Natural killer cell (primary cell): ENCODE results near the gene PCED1B. TPM values are rescaled to one million over a fixed set of nuclear protein-coding genes. Genes with fewer than 3 reads are reported as not detected.

Experiments
- ATAC-seq, 3 donors: fragments of 150-1000 bp in 2 of 3; fragments of 200-7000 bp in 1 of 3; cut with Tn5 transposase; 1 replicate in 1 of 3; 2 replicates in 2 of 3; pipeline ENCODE4 v1.10.0; 2021; ENCODE audit warnings: mild to moderate bottlenecking in 2 of 3, moderate library complexity in 2 of 3
- DNase-seq, 2 donors: peaks; one replicate each; pipeline versions ENCODE4 v3.0.0 to v3.0.0-alpha.2; 2013 to 2021; ENCODE audit warnings: mixed read lengths in 1 of 2
- H3K27ac ChIP-seq: one replicate; pipeline ENCODE4 v1.5.1; 2013; ENCODE audit warnings: mild to moderate bottlenecking, low read length
- H3K27me3 ChIP-seq: one replicate; pipeline ENCODE4 v1.6.1; 2013; ENCODE audit warnings: low read length; ENCODE audit not compliant: control insufficient read depth, insufficient read depth
- H3K36me3 ChIP-seq: one replicate; pipeline ENCODE4 v1.6.1; 2013; ENCODE audit warnings: low read length; ENCODE audit not compliant: control insufficient read depth, insufficient read depth
- H3K4me1 ChIP-seq: one replicate; pipeline ENCODE4 v1.6.1; 2013; ENCODE audit warnings: low read length; ENCODE audit not compliant: control insufficient read depth, insufficient read depth
- H3K4me3 ChIP-seq: one replicate; pipeline ENCODE4 v1.5.1; 2013; ENCODE audit warnings: low read length
- H3K9me3 ChIP-seq: one replicate; pipeline ENCODE4 v1.6.1; 2013; ENCODE audit warnings: low read length; ENCODE audit not compliant: control insufficient read depth, insufficient read depth
- H3K27ac Mint-ChIP-seq, 2 donors: one replicate each; pipeline ENCODE4 v1.8.0; 2022; ENCODE audit warnings: mild to moderate bottlenecking in 2 of 2, mixed read lengths in 2 of 2, moderate library complexity in 1 of 2
- H3K27me3 Mint-ChIP-seq, 2 donors: one replicate each; pipeline ENCODE4 v1.8.0; 2022; ENCODE audit warnings: low read depth in 2 of 2, mixed read lengths in 2 of 2
- H3K36me3 Mint-ChIP-seq: one replicate; pipeline ENCODE4 v1.8.0; 2022; ENCODE audit warnings: mixed read lengths
- H3K4me1 Mint-ChIP-seq, 2 donors: one replicate each; pipeline ENCODE4 v1.8.0; 2022; ENCODE audit warnings: mixed read lengths in 2 of 2
- H3K4me3 Mint-ChIP-seq: one replicate; pipeline ENCODE4 v1.8.0; 2022; ENCODE audit warnings: mild to moderate bottlenecking, moderate library complexity, mixed read lengths
- H3K9me3 Mint-ChIP-seq, 2 donors: one replicate each; pipeline ENCODE4 v1.8.0; 2022; ENCODE audit warnings: mixed read lengths in 2 of 2
- WGBS: methylation state at CpG from one replicate; pipeline ENCODE4 v1.1.7; 2013; ENCODE audit warnings: missing lambda C conversion rate; ENCODE audit not compliant: insufficient coverage; 5-methylcytosine and 5-hydroxymethylcytosine counted together
- intact Hi-C: fragments of 100-400 bp; cut with micrococcal nuclease; formaldehyde crosslinking; loops from one replicate; pipeline ENCODE4 v1.14.2; 2022
- total RNA-seq, 4 donors: library from RNA; stranded (reverse); fragments of 120-200 nt in 1 of 4; gene quantifications; one replicate each; pipeline versions ENCODE4 v1.2.3 to v1.2.4, GENCODE V29; 2013 to 2022
- TF ChIP-seq, protein P1 (sequence below): fragments of 200-600 bp; IDR thresholded peaks from one replicate; pipeline ENCODE4 v1.8.0; 2022; ENCODE audit warnings: antibody characterized with exemption

PCED1B gene
- total RNA-seq, 3 donors from 2014 or later (not counting 1 experiment from before 2014, with no cell fraction given), result 30.2 to 35.9 (median 33.3) TPM

DNA sequence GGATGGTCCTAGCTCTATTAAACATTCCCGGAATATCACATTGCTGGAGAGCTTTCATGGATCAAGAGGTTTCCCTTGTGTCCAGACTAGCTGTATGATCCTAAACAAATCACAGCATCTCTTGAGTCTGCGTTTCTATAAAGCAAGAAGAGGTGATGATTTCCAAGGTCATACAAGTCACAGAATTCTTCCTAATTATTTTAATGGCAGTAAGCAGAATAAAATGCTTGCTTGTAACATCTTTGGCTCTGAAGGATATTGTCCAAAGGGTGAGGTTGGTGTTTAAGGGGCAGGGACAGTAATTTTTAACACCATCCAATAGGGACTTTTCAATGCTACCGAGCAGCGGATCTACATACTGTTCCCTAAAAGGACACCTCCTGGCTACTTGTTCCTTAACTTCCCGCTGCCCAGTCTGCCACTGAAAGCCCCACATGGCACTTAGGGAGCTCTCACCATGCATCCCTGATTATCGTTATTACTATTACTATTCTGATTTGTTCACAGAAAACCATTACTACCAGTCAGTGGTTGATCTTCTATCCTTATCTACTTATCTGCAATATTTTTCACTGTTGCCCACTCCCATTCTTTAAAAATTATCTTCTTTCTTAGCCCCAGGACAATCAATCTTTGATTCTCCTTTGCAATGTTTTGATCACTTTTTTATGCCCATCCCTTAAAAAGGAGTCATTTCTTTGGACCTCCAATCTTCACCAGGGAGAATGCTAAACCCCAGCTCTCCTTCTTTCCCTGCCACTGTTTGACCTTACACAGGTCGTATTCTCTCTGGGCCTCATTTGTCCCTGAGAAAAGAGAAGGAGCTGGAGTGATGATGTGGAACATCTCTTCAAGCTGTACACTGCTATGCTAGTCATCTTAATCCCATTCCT, 4.0 kb upstream of the PCED1B start:
- Histone ChIP-seq H3K27me3 (no peaks in the 10 kb centered on the region), H3K4me3 (no peak overlapping the region), H3K9me3 (no peaks in the 10 kb centered on the region), H3K27ac (no peak overlapping the region), H3K36me3 (no peaks in the 10 kb centered on the region), H3K4me1 (peaks cover 10% of the 10 kb centered on the region)
- H3K4me3 Mint-ChIP-seq, result no peak overlapping the region
- DNase-seq (no peak), ATAC-seq (no peak)
- H3K36me3 Mint-ChIP-seq, result no peaks in the 10 kb centered on the region
- no peak overlapping the region for H3K27ac Mint-ChIP-seq
- no peaks in the 10 kb centered on the region for H3K9me3 Mint-ChIP-seq
- intact Hi-C loops, result no loop called here
- H3K4me1 Mint-ChIP-seq, result peaks cover 13 to 14% of the 10 kb centered on the region in 2 donors
- H3K27me3 Mint-ChIP-seq, result no peaks in the 10 kb centered on the region
- TF ChIP-seq, protein P1, sequence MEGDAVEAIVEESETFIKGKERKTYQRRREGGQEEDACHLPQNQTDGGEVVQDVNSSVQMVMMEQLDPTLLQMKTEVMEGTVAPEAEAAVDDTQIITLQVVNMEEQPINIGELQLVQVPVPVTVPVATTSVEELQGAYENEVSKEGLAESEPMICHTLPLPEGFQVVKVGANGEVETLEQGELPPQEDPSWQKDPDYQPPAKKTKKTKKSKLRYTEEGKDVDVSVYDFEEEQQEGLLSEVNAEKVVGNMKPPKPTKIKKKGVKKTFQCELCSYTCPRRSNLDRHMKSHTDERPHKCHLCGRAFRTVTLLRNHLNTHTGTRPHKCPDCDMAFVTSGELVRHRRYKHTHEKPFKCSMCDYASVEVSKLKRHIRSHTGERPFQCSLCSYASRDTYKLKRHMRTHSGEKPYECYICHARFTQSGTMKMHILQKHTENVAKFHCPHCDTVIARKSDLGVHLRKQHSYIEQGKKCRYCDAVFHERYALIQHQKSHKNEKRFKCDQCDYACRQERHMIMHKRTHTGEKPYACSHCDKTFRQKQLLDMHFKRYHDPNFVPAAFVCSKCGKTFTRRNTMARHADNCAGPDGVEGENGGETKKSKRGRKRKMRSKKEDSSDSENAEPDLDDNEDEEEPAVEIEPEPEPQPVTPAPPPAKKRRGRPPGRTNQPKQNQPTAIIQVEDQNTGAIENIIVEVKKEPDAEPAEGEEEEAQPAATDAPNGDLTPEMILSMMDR, result no peak
- 97% methylated on average over 5 of the region's 7 CpGs for WGBS

DNA sequence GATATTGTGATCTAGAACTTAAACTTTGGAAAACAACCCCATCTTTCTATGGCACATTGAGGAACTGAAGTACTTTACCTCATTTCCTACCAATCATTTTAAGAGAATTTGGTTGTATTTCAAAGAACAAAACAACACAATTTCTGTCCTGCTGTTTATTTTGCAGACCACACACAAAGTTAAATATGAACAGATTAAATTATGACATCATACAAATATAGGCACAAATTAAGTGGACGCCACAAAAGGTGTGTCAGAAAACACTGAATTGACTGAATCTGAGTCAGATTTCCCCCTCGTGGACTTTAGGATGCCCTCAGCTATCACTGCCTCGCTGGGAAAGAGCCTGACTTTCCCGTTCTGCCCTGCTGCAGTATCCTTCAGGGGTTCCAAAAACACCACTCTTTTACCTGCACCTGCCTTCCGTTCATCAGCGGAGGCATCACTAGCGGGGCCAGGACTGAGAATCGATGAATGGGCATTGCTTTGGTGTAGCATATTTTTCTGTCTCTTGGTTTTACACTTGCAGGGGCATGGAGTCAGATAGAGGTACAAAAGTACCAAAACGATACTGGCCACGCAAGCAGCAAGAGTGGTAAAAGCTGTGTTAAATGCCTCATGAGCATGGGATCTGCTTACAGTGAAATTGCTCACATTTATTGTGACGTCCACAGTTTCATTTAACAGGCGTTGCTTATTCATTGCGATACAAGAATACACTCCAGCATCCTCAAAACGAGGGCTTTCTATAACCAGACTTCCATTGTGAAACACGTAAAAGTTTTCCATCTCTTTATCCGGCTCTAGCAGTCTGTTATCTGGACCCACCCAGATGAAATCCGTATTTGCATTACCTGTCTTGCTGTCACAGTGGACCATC, 2.0 kb upstream of the PCED1B start:
- WGBS, result 96% methylated on average over 17 of the region's 17 CpGs
- Mint-ChIP-seq H3K4me1 (peaks cover 33% of the 10 kb centered on the region in 2 donors), H3K27ac (no peak overlapping the region)

DNA sequence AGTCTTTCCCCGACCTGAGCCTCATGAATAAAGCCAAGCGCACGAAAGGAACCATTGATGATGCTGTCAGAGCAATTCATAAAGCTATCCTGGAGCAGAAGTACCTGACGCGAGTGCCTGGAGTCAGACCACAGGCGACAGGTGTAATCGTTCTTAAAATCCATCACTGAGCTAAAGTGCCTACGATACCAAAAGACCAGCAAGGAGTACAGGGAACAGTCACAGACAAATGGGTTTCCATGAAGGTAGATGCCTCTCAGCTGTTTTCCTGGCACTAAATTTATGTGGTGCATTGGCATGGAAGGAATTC, 1.4 kb upstream of the PCED1B start:
- Histone ChIP-seq H3K4me3 (no peak overlapping the region), H3K27ac (no peak overlapping the region), H3K27me3 (no peaks in the 10 kb centered on the region), H3K9me3 (no peaks in the 10 kb centered on the region), H3K4me1 (peaks cover 18% of the 10 kb centered on the region), H3K36me3 (no peaks in the 10 kb centered on the region)
- WGBS, result 98% methylated on average over 8 of the region's 8 CpGs
- H3K4me3 Mint-ChIP-seq, result peak overlapping the region; percentile 94
- intact Hi-C loops, result loop anchor here (2.0 kb wide), 1 partner anchor 319 kb away; no protein-coding TSS in a partner anchor
- TF ChIP-seq, protein P1, result no peak
- peaks cover 39% of the 10 kb centered on the region in 2 donors for H3K4me1 Mint-ChIP-seq
- no peaks in the 10 kb centered on the region for H3K9me3 Mint-ChIP-seq
- H3K27me3 Mint-ChIP-seq, result no peaks in the 10 kb centered on the region
- ATAC-seq, result no peak
- no peak overlapping the region for H3K27ac Mint-ChIP-seq
- DNase-seq, result no peak
- H3K36me3 Mint-ChIP-seq, result no peaks in the 10 kb centered on the region

More for the DNA sequence above, 2.0 kb upstream of the PCED1B start:
- H3K27me3 Mint-ChIP-seq, result no peaks in the 10 kb centered on the region
- H3K36me3 ChIP-seq, result no peaks in the 10 kb centered on the region
- H3K4me3 ChIP-seq, result no peak overlapping the region
- peak overlapping the region; percentile 94 for H3K4me3 Mint-ChIP-seq
- ATAC-seq (no peak), DNase-seq (no peak)
- no peaks in the 10 kb centered on the region for H3K9me3 ChIP-seq
- peaks cover 18% of the 10 kb centered on the region for H3K4me1 ChIP-seq
- no peak overlapping the region for H3K27ac ChIP-seq
- no peaks in the 10 kb centered on the region for H3K27me3 ChIP-seq
- H3K36me3 Mint-ChIP-seq, result no peaks in the 10 kb centered on the region
- intact Hi-C loops, result loop anchor here (2.0 kb wide), 1 partner anchor 319 kb away; no protein-coding TSS in a partner anchor
- TF ChIP-seq, protein P1, result no peak
- no peaks in the 10 kb centered on the region for H3K9me3 Mint-ChIP-seq
